T47D (cell line): ENCODE data around the gene PDXP.
"Not testable (repeated sequence)": the region's sequence is repeated elsewhere in the genome, so short reads cannot be mapped to it uniquely, and the experiment has no call there.

Source experiments
- DNase-seq, 2 experiments: peaks; one replicate each; pipeline versions ENCODE4 v3.0.0 to v3.0.0-alpha.2; 2011 to 2012; ENCODE audit warnings: low read depth in 1 of 2, low spot score in 1 of 2
- JUND ChIP-seq: IDR thresholded peaks from 2 replicates; pipeline ENCODE4 v1.6.1; 2012; ENCODE audit warnings: low read depth
- in situ Hi-C: cut with HindIII; loops from 2 replicates; pipeline ENCODE4 v1.10.0; 2016; ENCODE audit warnings: low sequenced_read_pairs, low pct_unique_long_range_greater_than_20kb

PDXP gene

DNA sequence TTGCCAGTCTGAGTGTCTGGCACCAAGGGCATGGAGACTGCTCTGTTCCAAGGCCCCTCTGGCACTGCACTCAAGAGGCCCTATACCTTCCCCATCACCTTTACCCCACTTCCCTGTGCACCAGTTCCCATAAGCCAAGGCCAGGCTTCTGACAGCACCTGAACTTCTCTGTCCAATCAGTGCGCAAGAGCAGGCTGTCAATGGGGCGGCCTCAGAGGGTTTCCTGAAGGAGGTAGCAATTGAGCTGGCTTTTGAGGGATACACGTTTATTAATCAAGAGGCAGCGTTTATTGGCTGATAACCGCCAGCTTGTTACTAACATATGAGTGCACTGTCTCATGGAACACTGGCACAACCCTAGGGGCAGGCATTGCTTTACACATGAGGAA, 17.0 kb upstream of the PDXP start:
- in situ Hi-C loops: no loop called here
- no peak for TF ChIP-seq JUND

DNA sequence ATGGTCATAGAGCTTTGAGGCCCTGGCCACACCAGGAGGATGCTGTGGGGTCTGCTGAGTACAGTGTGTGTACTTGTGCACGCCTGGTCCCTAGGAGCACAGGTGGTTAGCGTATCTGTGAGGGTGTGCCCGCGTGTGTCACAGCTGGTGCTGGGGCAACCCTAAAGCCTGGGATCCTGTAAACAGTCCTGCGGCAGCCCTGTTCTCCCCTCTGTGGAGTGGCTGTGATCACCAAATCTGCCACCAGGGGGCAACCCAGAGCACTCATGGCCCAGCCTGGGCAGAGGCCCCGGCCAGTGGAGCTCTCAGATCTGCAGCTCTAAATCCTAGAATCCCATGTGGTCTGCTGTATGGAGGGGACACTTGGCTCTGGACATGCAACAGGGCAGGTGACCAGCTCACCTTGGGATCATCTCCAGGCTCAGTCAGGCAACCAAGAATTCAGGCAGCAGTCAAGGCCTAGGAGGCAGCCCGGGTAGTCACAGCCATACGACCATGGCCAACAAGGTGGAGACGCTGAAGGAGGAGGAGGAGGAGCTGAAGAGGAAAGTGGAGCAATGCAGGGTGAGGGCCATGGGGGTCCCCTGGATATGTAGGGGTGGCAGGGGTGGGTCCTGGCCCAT, 15.2 kb upstream of the PDXP start:
- no peak for TF ChIP-seq JUND
- in situ Hi-C loops: no loop called here
- peak; percentile 71 to 83 for DNase-seq

More for the DNA sequence above, 17.0 kb upstream of the PDXP start:
- DNase-seq: no peak

DNA sequence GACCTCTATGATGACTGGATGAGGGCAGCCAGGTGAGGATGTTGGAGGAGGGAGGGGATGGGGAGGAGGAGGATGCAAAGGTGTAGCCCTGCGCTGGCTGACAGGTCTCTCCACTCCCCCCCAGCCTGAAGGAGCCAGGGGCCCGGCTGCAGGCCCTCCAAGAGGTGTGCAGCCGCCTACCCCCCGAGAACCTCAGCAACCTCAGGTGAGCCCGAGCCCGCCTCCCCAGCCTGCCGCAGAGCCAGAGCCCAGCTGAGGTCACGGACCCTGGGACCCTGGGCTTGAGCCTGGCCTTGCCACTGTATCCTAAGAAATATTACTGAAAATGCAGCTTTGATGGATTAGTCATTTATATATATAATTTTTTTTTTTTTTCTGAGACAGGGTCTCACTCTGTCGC, 11.2 kb upstream of the PDXP start:
- TF ChIP-seq JUND: no peak
- in situ Hi-C loops: no loop called here
- no peak for DNase-seq

DNA sequence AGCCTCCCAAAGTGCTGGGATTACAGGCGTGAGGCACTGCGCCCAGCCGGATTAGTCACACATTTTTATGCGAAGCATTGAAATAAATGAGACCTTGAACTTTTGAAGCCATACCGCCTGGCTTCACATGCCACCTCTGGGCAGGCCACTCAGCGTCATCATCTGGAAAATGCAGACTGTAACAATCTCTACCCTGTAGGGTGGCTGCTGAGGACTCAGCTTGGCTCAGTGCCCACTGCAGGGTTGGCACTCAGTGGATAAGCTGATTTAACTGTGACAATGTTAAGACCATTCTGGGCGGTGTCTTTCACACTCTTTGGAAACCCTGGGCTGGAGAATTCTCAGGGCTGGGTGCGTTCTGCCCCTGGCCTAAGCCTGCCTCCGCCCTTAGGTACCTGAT, 10.6 kb upstream of the PDXP start:
- no peak for DNase-seq
- in situ Hi-C loops: no loop called here
- TF ChIP-seq JUND: no peak

DNA sequence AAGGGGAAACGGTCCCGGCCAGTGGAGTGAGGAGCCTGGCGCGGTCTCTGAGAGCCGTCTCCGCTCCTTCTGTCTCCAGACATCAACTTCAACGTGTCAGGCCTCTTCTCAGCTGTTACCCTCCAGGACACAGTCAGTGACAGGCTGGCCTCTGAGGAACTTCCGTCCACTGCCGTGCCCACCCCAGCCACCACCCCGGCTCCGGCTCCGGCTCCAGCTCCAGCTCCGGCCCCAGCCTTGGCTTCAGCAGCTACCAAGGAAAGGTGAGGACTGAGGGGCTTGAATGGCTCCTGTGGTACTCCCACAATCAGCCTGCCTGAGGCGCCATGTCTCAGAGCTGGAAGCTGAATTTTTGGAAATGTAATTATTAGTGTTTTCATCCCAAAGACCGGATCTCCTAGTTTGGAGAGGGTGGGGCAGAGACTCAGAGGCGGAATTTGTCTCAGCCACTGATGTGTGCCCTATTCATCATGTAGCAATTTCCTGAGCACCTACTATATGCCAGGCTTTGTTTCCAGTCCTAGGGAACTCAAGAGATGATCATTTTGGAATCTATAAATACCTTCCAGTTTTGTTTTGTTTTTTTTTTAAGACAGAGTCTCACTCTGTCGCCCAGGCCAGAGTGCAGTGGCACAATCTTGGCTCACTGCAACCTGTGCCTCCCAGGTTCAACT, 7.9 kb upstream of the PDXP start:
- in situ Hi-C loops: no loop called here
- TF ChIP-seq JUND: no peak
- DNase-seq: no peak

DNA sequence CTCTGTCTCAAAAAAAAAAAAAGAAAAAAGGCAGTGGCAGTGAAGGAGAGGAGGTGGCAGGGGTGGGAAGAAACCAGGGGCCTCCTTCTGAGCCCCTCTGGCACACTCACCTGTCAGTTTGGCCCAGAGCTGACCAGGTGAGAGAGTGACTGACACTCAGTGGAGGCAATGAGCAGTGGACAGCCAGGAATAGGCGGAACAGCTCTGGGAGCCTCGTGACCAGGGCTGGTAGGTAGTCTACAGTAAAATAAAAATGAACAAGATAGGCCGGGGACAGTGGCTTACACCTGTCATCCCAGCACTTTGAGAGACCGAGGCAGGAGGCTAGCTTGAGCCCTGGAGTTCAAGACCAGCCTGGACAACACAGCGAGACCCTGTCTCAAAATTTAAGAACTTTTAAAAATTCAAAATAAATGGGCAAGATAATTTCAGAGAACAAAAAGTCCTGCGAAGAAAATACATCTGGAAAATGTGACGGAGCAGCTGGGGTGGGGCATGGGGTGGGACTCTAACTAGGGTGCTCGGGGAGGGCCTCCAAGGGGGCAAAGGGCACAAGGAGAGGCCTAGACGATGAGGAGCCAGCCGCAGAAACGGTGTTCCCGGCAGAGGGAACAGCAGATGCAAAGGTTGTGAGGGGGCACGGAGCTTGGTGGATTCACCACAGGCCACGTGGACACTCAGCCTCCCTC, 3.8 kb upstream of the PDXP start:
- in situ Hi-C loops: no loop called here

DNA sequence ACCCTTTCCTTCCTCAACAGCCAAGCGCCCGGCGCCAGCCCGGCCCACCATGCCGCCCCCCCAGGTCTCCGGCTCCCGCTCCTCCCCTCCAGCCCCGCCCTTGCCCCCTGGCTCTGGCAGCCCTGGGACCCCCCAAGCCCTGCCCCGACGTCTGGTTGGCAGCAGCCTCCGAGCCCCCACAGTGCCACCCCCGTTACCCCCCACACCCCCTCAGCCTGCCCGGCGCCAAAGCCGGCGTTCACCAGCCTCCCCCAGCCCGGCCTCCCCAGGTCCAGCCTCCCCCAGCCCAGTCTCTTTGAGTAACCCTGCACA, 3.3 kb upstream of the PDXP start:
- in situ Hi-C loops: no loop called here
- TF ChIP-seq JUND: no peak
- DNase-seq: no peak

More for the DNA sequence above, 3.8 kb upstream of the PDXP start:
- TF ChIP-seq JUND: no peak
- DNase-seq: no peak

DNA sequence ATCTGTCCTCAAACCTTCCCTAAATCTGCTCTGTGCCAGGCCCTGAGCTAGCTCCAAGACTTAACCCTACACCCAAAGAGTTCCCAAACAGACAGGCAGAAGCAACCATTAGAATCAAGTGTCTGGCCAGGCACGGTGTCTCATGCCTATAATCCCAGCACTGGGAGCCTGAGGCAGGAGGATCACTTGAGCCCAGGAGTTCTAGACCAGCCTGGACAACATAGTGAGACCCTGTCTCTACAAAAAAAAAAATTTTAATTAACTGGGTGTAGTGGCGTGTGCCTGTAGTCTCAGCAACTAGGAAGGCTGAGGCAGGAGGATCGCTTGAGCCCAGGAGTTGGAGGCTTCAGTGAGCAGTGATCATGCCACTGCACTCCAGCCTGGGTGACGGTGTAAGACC, 1.9 kb upstream of the PDXP start:
- in situ Hi-C loops, DNase-seq: not testable (repeated sequence)

DNA sequence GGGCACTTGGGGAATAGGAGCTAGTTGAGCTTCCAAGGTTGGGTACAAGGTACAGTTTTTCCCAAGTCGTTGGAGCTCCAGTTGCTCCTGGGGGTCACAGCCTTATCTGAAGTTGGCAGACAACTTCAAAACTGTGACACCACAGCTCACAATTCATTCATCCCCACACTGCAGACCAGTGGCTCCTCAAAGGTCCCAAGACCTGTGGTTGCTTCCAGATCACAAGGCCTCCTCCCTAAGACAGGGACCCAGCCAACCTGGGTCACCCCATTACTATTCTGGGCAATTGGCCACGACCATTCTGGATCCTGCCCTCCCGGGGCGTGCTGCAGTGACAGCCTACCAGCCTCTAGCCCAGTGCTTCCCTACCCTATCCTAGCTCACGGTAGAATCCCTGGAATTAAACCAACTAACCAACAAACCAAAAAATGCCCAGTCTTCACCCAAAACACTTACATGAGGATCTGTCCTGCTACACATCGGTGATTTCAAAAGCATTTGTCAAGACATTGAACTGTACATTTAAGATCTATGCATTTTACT, 862 bp upstream of the PDXP start:
- in situ Hi-C loops: no loop called here
- no peak for TF ChIP-seq JUND
- DNase-seq: peak in 1 of 2 experiments; percentile 35

DNA sequence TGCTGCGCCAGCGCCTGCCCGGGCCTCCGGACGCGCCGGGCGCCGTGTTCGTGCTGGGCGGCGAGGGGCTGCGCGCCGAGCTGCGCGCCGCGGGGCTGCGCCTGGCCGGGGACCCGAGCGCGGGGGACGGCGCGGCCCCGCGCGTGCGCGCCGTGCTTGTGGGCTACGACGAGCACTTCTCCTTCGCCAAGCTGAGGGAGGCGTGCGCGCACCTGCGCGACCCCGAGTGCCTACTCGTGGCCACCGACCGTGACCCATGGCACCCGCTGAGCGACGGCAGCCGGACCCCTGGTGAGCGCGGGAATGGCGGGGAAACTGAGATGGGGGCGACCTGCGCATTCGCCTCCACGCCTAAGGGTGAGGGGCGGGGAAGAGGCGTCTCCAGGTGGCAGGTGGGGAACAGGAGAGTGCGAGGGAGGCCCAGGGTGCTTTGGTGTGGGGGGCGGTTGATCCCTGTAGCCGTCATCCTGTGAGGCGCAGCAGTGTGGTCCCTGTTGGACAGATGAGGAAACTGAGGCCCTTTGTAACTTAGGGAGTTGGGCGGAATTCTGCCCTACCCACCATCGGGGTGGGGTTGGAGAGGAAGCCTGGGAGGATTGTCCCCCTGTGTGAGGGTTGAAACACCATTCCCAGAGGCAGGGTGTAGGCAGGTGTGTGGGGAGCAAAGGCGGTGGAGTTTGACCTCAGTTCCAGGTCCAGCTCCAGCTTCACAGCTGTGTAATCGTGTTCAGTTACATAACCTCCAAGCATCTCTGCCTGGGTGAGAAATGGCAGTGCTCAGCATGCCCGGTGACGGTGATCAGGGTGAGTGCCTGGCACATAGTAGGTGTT, 758 bp downstream of the PDXP start:
- no peak for TF ChIP-seq JUND
- no peak for DNase-seq
- in situ Hi-C loops: no loop called here

DNA sequence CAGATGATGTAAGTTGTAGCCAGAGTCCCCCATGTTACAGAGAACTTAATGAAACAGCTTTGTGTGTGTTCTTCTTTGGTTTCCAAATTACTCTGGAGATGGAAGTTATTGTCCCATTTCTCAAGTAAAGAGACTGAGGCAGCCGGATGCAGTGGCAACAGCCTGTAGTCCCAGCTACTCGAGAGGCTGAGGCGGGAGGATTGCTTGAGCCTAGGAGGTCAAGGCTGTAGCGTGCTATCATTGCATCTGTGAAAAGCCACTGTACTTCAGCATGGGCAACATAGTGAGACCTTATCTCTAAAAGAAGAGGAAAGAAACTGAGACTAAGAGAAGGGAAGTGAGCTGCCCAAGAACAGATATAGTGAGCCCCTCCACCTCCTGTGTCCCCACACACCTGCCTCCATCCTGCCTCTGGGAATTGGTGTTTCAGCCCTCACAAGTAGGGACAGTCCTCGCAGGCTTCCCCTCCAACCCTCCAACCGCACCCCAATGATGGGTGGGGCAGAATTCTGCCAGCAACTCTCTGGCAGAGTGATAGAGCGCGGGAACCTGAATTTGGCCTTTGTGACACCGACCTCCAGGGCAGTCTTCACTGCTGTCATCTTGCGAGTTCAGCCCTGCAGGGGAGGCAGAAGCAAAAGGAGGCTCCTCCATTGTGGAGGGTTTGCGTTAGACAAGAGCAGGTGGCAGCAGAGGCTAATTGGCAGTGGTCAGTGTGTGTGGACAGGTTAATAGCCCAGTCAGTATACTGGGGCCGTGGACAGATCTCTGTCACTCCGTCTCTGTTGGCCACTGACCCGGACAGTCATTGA, 1.6 kb downstream of the PDXP start:
- TF ChIP-seq JUND: no peak
- in situ Hi-C loops: no loop called here

DNA sequence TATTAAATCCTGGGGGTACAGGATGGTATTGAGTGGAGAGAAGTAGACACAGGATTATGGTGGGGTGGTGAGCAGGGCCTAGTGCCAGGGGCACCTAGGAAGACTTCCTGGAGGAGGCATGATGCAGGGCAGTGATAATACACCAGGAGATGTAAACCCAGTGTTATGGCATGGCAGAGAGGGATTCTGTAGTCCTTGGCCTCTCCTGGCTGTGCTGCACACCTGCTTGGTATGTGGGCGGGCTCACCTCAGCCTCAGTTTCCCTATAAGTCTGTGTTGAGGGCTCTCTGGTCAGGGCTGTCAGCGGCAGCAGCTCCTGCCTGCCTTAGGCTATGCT, 2.2 kb downstream of the PDXP start:
- no peak for DNase-seq
- TF ChIP-seq JUND: no peak
- in situ Hi-C loops: no loop called here

More for the DNA sequence above, 1.6 kb downstream of the PDXP start:
- no peak for DNase-seq
